Activated CD4-positive, alpha-beta T cell treated with anti-CD3 and anti-CD28 coated beads for 4 hours (primary cell): Measurements from ENCODE around the gene RPTOR.
"Not testable (repeated sequence)": the region's sequence is repeated elsewhere in the genome, so short reads cannot be mapped to it uniquely, and the experiment has no call there.

Experiments
- DNase-seq, 2 donors: peaks; one replicate each; pipeline ENCODE4 v3.0.0-alpha.2; 2020

The RPTOR gene

DNA sequence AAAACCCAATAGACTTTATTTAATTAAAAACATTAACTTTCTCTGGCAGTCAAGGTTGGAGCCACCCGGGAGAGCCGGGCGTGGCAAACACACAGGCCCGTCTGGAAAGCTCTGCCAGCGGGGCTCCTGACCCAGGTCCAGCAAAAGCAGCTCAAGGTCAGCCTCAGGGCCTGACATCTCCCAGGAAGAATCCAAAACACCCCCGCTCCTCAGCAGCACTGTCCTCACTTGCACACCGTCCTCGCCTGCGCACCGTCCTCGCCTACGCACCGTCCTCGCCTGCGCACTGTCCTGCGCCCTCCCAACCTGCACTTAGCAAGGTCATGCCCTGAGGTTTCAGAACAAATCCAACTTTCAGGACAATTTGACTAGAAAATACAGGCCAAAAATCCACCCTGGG is 31.4 kb upstream of the RPTOR start:
- no peak for DNase-seq

- DNase-seq: no peak
Observed at GRCh38 chr17:80513892-80514291, 30.7 kb upstream of the RPTOR start.

DNA sequence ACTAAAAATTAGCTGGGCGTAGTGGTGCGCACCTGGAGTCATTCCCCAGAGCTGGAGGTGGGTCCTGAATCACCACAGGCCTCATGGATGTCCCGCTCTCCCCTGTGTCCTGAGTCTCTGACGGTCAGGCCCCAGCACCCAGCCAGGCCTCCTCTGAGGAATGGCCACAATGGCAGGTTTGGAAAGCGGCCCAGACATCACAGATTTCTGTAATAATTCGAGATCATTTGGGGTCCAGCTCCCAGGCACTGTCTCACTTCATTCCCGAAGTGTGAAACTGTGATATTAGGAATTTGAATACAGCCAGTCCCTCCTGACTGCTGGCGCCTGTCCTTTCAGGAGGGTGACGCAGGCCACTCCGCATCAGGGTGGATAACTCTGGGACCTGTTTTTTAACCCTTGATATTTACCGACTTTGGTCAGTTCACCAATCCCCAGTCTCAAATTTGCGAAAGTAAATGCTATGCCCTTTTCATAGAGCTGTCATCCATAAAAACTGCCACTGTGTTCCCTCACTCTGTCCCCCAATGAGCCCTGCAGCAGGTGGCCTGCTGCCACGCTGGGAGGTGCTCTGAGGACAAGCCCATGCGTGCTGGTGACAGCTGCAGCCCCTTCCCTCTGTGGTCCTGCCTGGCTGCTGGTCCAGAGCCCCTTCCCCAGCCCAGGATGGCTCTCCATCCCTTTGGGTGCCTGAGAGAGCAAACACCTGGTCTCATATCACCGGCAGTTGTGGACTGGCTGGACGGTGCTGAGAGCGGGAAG is 28.3 kb upstream of the RPTOR start:
- DNase-seq: no peak

DNA sequence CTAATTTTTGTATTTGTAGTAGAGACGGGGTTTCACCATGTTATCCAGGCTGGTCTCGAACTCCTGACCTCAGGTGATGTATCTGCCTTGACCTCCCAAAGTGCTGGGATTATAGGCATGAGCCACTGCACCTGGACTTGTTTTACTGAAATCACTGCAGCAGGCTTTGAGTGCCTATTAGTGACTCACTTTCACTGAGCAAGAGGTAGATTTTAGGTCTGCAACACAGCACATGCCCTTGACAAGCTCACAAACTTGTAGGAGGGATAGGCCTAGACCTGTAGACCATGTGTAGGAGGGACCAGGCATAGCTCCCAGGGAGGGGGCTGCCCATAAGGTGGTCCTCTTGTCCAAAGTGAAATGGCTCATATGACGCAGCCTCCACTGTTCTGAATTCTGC is 27.0 kb upstream of the RPTOR start:
- DNase-seq: no peak

- no peak for DNase-seq
Observed at GRCh38 chr17:80518392-80518791, 26.2 kb upstream of the RPTOR start.

DNA sequence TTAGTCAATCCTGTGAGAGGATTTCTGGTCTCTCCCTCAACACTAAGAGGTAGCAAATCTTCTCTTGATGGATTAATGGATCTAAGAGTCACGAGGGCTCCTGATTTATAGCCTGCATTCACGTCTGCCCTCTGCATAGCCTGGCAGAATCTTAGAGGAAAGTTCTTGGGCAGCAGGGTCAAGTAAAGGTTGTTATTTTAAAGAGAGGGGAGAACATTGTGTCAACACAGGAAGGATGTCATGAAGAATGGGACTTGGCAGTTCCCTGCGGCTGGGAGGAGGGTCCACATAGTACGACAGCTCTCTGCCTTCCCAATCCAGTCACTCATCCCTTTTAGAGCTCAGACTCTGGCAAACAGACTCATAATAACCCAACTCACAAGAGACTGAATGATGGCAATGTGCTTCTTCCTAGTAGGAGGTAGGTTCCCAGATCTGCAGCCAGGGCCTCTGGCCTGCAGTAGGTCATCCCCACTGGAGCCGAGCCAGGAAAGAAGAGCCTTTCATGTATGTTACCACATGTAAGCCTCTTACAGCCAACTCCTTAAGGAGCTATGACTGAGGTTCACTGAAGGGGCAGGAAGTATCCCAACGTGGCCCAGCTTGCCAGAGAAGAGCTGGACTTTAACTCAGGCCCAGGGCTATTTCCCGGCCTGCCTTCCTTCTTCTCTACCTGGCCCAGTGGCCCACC is 25.4 kb upstream of the RPTOR start:
- DNase-seq: no peak

DNA sequence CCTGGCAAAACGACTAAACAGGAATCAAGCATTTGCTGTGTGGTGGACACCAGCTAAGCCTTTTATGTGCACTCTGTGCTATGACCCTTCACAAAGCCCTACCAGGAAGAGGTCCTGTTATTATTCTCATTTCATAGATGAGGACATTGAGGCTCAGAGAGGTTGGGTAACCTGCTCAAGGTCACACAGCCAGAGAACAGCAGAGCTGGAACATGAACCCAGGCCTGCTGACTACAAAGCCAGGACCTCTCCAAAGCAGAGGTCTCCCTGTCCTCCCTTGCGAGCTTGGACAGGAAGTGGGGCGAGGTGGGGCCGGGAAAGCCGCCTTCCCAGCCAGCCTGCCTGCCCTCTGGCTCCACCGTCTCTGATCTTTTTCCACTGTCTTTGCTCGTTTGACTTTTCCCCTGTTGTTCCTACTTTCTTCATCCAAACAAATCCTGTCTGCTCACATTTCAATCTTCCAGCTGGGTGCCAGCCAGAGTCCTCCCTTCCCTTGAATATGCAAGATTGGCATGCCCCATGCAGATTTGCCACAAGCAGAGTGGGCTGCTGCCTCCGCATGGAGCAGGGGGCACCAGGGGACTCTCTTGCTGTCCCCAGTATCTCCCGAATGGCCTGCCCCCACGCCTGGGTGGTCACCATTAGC is 23.7 kb upstream of the RPTOR start:
- DNase-seq: no peak

- no peak for DNase-seq
Observed at GRCh38 chr17:80523054-80523744, 21.4 kb upstream of the RPTOR start.

DNA sequence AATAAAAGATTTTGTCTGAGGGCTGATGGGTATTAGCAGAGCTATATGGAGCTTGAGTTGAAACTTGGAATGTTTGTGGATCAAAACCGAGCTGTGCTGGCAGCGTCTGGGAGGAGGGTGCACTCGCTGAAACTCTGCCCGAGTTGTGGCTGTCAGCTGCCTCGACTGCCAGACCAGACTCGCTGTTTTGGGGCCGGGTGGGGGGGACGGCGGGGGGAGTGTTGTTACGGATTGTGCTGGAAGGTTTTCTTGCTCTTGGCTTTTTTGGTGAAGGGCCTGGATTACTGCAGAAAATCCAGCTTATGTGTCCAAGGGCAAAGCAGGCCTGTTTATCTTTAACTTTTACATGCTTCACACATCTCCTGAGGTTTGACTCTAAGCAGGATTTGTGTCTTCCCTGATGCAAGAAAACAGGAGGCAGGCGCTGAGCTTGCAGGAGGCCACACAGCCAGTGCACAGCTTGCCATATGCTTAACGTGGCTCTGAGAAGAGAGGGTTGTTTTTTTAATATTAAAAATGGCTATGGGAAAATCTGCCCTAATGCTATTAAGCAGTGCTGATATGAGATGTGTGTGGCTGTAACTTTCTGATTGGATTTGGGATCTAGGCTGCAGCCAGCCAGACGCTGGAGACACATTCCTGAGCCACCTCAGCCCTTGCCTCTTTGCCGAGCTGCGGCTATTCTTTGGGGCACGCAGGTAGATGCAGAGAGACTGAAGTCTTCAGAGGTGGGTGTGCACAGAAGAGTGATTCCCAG is 20.5 kb upstream of the RPTOR start:
- DNase-seq: no peak

DNA sequence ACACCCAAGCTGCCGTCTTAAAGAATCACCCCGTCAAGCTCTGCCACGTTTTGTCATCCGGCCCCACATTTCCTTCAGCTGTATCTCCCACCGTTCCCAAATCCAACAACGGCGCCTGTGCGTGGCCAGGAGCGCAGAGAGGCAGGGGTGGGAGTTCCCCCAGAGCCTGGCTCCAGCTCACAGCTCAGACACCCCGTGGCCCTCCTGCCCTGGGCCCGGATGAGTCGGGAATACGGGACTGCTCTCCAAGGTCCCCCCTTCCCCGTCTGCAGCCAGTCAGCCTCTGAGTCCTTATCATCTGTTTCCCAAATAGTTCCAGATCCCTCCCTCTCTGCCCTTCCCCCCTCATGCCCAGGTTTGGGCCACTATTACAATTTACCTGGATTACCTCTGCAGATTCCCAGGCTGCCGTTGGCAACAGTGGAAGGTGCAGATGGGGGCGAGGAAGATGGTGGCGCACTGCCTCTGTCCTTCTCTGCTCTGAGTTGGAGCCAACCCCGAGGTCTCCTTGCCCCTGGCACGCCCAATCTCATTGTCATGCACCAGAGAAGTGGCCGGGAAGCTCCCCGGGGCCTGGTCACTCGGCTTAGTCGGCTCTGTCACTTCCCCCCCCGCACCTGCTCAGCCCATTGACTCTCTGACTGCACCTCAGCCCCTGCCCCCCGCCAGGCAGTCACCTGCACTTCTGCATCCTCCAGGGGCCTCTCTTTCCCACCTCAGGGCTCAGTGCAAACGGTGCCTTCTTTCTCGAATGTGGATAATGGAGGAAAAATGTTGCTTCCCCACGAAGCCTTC is 18.3 kb upstream of the RPTOR start:
- no peak for DNase-seq

DNA sequence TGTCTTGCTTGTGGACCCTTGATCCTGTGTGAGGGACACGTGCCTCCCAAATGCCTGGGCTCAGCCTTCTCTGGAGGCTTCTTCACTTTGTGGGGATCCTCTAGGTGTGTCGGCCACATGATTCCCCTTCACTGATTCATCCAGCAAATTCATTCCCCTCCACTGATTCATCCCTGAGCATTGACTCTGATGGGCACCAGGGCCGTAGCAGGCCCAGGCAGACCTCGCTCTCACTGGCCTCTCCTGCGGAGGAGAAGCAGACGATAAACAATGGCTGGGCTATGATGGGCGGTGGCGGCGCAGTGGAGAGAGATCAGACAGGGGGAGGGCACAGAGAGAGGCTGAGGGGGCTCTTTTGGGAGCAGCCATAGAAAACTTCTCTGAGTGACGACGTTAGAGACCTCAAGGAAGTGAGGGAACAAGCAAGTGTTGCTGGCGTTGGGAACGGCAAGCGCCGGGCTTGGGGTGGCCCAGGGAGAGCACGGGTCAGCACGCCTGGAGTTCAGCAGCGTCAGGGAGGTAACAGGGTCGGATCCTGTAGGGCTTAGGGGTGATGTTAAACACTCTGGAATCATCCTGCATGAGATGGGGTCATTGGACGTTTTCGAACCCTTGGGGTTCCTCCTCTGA is 17.5 kb upstream of the RPTOR start:
- DNase-seq: no peak

- DNase-seq: no peak
Observed at GRCh38 chr17:80528536-80528935, 16.1 kb upstream of the RPTOR start.

DNA sequence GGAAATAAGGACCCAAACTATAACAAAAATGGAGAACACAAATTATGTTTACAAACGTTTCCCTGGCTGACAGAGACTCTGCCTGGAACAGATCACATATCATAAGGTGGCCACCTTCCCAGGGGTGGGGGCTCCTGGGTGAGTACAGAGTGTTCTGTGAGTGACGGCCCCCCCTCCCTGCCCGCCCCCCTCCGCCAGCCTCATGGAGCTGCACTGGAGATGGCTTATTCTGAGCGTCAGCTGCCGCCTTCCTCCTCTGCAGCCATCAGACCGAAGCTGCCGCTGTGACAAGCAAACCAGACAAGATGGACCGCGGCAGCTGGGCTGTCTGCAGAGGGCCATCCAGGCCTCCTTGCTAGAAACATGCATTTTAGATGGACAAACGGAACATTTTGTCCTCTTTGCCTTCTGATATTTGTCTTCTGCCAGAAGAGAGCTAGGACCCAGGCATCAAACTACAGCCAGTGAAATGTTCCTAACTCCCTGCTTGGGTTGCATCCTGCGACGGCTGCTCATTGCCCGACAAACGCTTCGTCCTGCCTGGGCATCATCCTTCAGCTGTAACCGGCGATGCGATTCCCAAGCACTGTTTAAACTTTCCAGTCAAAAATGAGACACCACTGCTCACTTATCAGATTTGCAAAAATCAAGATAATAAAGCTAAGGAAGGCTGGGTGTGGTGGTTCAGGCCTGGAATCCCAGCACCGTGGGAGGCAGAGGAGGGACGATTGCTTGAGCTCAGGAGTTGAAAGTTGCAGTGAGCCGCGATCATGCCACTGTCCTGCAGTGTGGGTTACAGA is 15.3 kb upstream of the RPTOR start:
- DNase-seq: no peak

DNA sequence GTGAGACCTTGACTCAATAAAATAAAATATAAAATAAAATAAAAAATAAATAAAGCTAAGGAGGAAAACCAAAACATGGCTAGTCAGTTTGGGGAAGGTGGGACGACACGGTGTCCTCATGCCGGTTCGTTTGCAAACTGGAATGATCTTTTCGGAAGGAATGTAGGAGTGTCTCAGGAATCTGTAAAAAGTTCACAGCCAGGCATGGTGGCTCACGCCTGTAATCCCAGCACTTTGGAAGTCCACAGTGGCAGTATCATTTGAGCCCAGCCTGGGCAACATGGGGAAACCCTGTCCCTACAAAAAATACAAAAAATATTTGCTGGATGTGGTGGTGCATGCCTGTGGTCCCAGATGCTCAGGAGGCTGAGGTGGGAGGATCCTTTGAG is 14.7 kb upstream of the RPTOR start:
- no peak for DNase-seq

DNA sequence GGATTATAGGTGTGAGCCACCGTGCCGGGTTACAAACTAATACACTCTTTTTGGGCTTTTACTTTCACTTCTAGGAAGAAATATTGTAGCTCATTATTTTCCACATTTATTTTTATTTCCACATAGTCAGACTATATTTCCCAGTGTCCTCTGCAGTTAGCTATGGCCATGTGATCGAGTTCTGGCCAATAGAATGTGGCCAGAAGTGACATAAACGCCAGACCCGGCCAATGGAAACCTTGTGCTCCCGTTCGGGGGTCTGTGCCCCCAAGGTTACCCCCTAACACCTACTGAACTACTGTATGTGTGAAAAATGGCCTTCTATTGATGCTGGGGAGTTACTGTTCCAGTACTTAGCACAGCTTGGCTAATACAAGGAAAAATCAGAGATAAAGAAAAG is 13.2 kb upstream of the RPTOR start:
- DNase-seq: no peak

DNA sequence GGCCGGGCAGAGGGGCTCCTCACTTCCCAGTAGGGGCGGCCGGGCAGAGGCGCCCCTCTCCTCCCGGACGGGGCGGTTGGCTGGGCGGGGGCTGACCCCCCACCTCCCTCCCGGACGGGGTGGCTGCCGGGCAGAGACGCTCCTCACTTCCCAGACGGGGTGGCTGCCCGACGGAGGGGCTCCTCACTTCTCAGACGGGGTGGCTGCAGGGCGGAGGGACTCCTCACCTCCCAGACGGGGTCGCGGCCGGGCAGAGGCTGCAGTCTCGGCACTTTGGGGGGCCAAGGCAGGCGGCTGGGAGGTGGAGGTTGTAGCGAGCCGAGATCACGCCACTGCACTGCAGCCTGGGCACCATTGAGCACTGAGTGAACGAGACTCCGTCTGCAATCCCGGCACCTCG is 7.3 kb upstream of the RPTOR start:
- DNase-seq: not testable (repeated sequence)

DNA sequence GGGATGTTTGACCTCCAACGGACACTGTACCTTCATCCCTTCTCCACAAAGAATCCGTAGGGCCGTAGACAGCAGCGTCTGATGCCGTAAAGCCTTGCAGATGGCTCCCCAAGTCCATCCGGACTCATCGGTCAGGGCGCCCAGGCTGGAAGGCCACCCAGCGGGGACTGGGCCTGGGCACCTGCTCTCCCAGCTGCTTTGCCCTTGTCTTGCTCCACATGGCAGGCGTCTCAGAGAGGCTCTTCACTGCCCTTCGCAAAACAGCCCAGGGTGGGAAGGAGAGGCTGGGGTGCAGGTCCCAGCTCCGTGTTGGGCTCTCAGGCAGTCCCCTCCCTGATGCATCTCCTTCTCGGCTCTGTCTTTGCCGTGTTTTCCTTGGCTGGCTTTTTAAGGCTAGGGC is 6.2 kb upstream of the RPTOR start:
- no peak for DNase-seq

GRCh38 chr17:80539022-80539641 is 5.5 kb upstream of the RPTOR start:
- DNase-seq: no peak

DNA sequence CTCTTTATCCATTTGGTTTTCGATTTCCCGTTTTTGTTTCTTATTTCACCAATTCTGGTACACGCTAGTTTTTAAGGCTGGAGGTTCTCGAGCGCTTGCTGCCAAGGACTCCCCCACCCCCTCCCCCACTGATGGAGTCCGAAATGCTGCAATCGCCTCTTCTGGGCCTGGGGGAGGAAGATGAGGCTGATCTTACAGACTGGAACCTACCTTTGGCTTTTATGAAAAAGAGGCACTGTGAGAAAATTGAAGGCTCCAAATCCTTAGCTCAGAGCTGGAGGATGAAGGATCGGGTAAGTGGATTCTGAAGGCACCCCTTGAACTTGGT is 825 bp downstream of the RPTOR start:
- DNase-seq: no peak

GRCh38 chr17:80546267-80546666 is 1.6 kb downstream of the RPTOR start:
- DNase-seq: no peak
